Urothelium cell line (cell line): ENCODE results near the gene SLC44A2.
"Not testable (repeated sequence)": the region's sequence is repeated elsewhere in the genome, so short reads cannot be mapped to it uniquely, and the experiment has no call there.

Experiments used
- DNase-seq: peaks from one replicate; pipeline ENCODE4 v3.0.0; 2011; ENCODE audit warnings: low spot score, mixed read lengths
- FAIRE-seq: peaks from 2 replicates; lab custom pipeline; 2011; peaks lifted over from hg19 to GRCh38; lab: Jason Lieb, UNC

The SLC44A2 gene

GRCh38 chr19:10648360-10648759 lies 23.0 kb downstream of the SLC44A2 start:
- no peak for DNase-seq
- FAIRE-seq, result no peak

GRCh38 chr19:10651851-10652250 lies 26.5 kb downstream of the SLC44A2 start:
- DNase-seq, result no peak
- FAIRE-seq, result no peak

GRCh38 chr19:10653482-10653731 lies 28.1 kb downstream of the SLC44A2 start:
- FAIRE-seq, result no peak
- no peak for DNase-seq

- DNase-seq (peak; percentile 95), FAIRE-seq (no peak)
These were observed 28.6 kb downstream of the SLC44A2 start, which contains the start of gene ILF3 for GRCh38 chr19:10653732-10654609. Gene ILF3 (plus strand): TSS chr19:10654346. CDS start chr19:10670606, 16,260 bp downstream.

- no peak for FAIRE-seq
- DNase-seq, result peak; percentile 75
These were observed 29.5 kb downstream of the SLC44A2 start for GRCh38 chr19:10654610-10655456.

- DNase-seq (no peak), FAIRE-seq (no peak)
These were observed 30.3 kb downstream of the SLC44A2 start for GRCh38 chr19:10655457-10656312.

- no peak for DNase-seq
- FAIRE-seq, result no peak
These were observed 35.0 kb downstream of the SLC44A2 start for GRCh38 chr19:10660346-10660745.

GRCh38 chr19:10661946-10662345 lies 36.6 kb downstream of the SLC44A2 start:
- FAIRE-seq (no peak), DNase-seq (no peak)

- no peak for FAIRE-seq
- no peak for DNase-seq
These were observed 37.3 kb downstream of the SLC44A2 start for GRCh38 chr19:10662384-10663251.

- FAIRE-seq, DNase-seq: not testable (repeated sequence)
These were observed 37.9 kb downstream of the SLC44A2 start for GRCh38 chr19:10663252-10663563.

GRCh38 chr19:10667867-10668266 lies 42.5 kb downstream of the SLC44A2 start:
- no peak for FAIRE-seq
- DNase-seq, result no peak

GRCh38 chr19:10669246-10669645 lies 43.9 kb downstream of the SLC44A2 start:
- FAIRE-seq, result no peak
- no peak for DNase-seq

- FAIRE-seq (no peak), DNase-seq (no peak)
These were observed 44.8 kb downstream of the SLC44A2 start for GRCh38 chr19:10670182-10670581.

GRCh38 chr19:10670876-10671804 lies 45.8 kb downstream of the SLC44A2 start:
- DNase-seq (no peak), FAIRE-seq (no peak)

- FAIRE-seq, DNase-seq: not testable (repeated sequence)
These were observed 46.6 kb downstream of the SLC44A2 start for GRCh38 chr19:10671922-10672321.

- not testable (repeated sequence) for DNase-seq, FAIRE-seq
These were observed 49.9 kb downstream of the SLC44A2 start for GRCh38 chr19:10675214-10675613.

- no peak for DNase-seq
- FAIRE-seq, result no peak
These were observed 52.4 kb downstream of the SLC44A2 start for GRCh38 chr19:10677751-10678150.

GRCh38 chr19:10678813-10679212 lies 53.5 kb downstream of the SLC44A2 start:
- FAIRE-seq (no peak), DNase-seq (no peak)

GRCh38 chr19:10679743-10680142 lies 54.4 kb downstream of the SLC44A2 start:
- no peak for FAIRE-seq
- DNase-seq, result no peak
